Skeletal muscle satellite cell (primary cell): Measurements from ENCODE around the gene BMS1.
"Not testable (repeated sequence)": the region's sequence is repeated elsewhere in the genome, so short reads cannot be mapped to it uniquely, and the experiment has no call there.

Source experiments
- H3K27me3 ChIP-seq: 2 replicates; pipeline ENCODE4 v1.7.0; 2013; ENCODE audit warnings: low read length; ENCODE audit not compliant: control insufficient read depth, insufficient read depth
- H3K36me3 ChIP-seq: 2 replicates; pipeline ENCODE4 v1.7.0; 2013; ENCODE audit warnings: mild to moderate bottlenecking, control low read depth, low read length; ENCODE audit not compliant: insufficient read depth
- H3K4me1 ChIP-seq: 2 replicates; pipeline ENCODE4 v1.7.0; 2013; ENCODE audit warnings: low read length; ENCODE audit not compliant: control insufficient read depth, insufficient read depth
- H3K4me2 ChIP-seq: 2 replicates; pipeline ENCODE4 v1.7.0; 2013; ENCODE audit warnings: mild to moderate bottlenecking, low read length
- H3K4me3 ChIP-seq: 2 replicates; pipeline ENCODE4 v1.7.0; 2013; ENCODE audit warnings: low read length
- H3K9ac ChIP-seq: 2 replicates; pipeline ENCODE4 v1.7.0; 2013; ENCODE audit warnings: mild to moderate bottlenecking, low read depth, low read length, moderate library complexity
- H3K9me3 ChIP-seq: replicated peaks from 2 replicates; pipeline ENCODE4 v1.7.0; 2013; ENCODE audit warnings: mild to moderate bottlenecking, control low read depth, low read length

Gene BMS1

GRCh38 chr10:42869977-42870350, 87.4 kb downstream of the BMS1 start:
- H3K36me3 ChIP-seq = no peaks in the 10 kb centered on the region
- H3K4me3 ChIP-seq = no peak overlapping the region
- no peak overlapping the region for H3K9ac ChIP-seq

DNA sequence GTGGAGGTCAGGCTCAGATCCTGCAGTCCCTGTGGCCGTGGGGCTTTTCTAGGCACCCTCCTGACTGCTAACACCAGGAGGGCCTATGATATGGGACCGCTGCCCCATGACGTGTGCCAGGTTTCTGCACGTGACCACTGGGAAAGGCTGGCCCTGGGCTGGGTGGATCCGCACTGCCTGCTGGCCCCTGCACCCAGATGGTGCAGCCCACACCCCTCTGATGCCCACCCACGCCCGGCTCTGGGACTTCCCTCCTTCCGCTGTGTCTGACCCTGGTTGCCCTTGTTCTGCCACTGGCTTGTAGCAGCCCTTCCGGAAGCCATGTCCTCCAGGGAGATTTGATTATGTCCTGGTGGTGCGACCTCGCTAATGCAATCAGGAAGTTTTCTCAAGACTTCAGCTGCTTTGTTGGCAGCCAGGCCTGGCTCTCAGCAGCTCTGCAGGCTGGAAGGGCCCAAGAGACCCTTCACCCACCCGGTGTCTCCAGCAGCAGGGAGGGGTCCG, 88.6 kb downstream of the BMS1 start:
- H3K4me2 ChIP-seq, H3K36me3 ChIP-seq, H3K4me1 ChIP-seq, H3K9ac ChIP-seq, H3K4me3 ChIP-seq, H3K9me3 ChIP-seq: not testable (repeated sequence)
- peaks cover 31% of the 10 kb centered on the region for H3K27me3 ChIP-seq

More at GRCh38 chr10:42869977-42870350, 87.4 kb downstream of the BMS1 start:
- Histone ChIP-seq H3K27me3 (peaks cover 42% of the 10 kb centered on the region), H3K4me1 (peaks cover 2% of the 10 kb centered on the region), H3K4me2 (no peak overlapping the region), H3K9me3 (no peaks in the 10 kb centered on the region)

DNA sequence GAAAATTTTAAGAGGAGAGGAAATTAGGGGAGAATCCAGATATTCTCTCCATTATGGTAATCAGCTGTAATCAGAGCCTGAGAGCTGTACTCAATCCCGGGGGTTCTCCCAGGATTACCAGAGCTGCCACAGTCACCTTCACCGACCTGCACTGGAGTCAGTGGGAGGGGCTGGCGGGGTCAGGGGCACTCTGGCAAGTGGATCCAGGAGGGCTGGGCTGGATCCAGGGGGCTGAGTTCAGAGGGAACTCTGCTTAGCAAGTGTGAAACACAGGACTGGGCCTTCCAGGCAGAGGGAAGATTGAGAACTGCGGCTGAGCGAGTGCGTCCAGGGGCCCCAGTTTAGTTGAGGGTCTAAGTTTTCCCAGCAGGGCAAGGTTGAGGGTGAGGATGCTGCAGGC, 89.2 kb downstream of the BMS1 start:
- Histone ChIP-seq H3K36me3 (no peaks in the 10 kb centered on the region), H3K4me2 (no peak overlapping the region), H3K9me3 (no peaks in the 10 kb centered on the region), H3K4me3 (no peak overlapping the region), H3K4me1 (peaks cover 4% of the 10 kb centered on the region), H3K9ac (no peak overlapping the region), H3K27me3 (peaks cover 28% of the 10 kb centered on the region)

- Histone ChIP-seq H3K9me3 (no peaks in the 10 kb centered on the region), H3K27me3 (peaks cover 28% of the 10 kb centered on the region), H3K4me2 (no peak overlapping the region), H3K36me3 (no peaks in the 10 kb centered on the region), H3K4me3 (no peak overlapping the region), H3K4me1 (peaks cover 2% of the 10 kb centered on the region), H3K9ac (no peak overlapping the region)
Observed at GRCh38 chr10:42872865-42873435, 90.4 kb downstream of the BMS1 start.

DNA sequence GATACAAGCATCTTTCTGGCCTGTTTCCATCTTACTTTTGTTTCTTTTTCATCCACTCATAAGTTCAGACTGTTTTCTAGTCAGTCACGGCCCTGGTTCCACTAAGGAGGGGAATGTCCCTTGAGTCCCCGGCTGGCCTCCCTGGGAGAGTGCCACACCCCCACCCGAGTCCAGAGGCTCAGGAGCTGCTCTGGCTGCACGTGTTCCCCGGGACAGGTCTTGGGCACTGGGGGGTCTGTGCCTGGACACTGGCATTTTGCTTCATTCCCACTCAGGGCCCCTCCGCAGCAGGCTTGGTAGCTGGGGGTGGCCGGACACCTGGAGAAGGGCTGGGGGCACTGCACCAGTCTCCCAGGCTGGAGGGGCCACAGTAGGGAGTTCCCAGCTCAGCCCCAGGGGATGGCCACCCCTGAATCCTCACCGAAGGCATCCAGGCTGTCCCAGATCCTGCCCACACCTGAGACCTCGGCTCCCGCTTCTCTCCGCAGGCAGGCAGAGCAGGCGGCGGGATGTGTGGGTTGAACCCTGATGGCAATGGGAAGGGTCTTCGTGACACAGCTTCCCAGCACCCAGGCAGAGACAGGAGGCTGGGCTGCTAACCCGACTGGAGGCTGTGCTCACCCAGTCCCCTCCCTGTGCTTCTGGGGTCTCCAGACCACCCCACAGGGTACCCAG, 92.3 kb downstream of the BMS1 start:
- Histone ChIP-seq H3K9ac (no peak overlapping the region), H3K4me3 (no peak overlapping the region), H3K36me3 (no peaks in the 10 kb centered on the region), H3K27me3 (peaks cover 25% of the 10 kb centered on the region), H3K9me3 (no peaks in the 10 kb centered on the region), H3K4me1 (peaks cover 2% of the 10 kb centered on the region), H3K4me2 (no peak overlapping the region)

GRCh38 chr10:42875388-42875755, 92.8 kb downstream of the BMS1 start:
- Histone ChIP-seq H3K4me3 (no peak overlapping the region), H3K36me3 (no peaks in the 10 kb centered on the region), H3K9ac (no peak overlapping the region), H3K9me3 (no peaks in the 10 kb centered on the region), H3K4me2 (no peak overlapping the region), H3K27me3 (peaks cover 20% of the 10 kb centered on the region), H3K4me1 (peaks cover 2% of the 10 kb centered on the region)

DNA sequence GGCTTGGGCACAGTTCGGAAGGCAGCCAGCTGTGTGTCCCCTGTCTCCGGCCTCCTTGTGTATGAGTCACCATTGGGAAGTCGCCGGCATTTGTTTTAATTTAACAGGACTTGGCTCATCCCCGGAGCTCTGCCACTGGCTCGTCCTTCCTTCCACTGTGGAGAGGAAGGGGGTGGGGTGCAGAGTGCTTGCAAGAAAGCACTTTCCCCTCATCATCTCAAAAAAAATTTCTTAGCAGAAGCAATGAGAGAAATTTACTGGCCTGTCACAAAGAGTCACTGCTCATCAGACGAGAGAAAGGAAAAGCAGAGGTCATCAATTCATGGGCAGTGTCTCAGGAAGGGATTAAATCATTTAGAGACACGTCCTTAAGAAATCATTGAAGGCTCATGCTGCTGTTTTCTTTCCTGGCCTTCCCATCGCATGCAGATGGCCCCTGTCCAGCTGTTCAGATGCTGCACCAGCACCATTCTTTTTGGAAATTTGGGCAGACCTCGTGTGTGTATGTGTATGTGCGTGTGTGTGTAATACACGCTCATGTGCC, 93.3 kb downstream of the BMS1 start:
- H3K27me3 ChIP-seq = peaks cover 15% of the 10 kb centered on the region

DNA sequence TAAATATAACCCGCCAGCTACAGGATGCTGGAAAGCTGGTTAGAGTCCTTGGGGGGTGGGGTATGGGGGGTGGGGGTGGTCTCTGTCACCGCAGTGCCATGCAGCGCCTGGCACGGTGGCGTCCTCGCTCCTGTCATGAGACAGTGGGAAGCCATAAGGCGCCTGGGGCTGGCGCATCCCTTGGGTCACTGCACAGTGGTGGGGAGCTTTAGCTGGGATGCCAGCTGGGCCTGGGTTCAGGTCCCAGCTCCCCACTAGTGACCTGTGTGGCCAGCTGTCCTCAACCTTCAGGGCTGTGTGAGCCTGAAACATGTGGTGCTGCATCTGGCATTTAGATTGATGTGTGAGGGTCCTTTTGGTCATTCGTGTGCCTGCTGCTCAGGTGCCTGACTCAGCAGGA, 93.9 kb downstream of the BMS1 start:
- Histone ChIP-seq H3K9me3 (no peaks in the 10 kb centered on the region), H3K4me2 (no peak overlapping the region), H3K27me3 (peaks cover 14% of the 10 kb centered on the region), H3K4me3 (no peak overlapping the region), H3K9ac (no peak overlapping the region), H3K4me1 (peaks cover 2% of the 10 kb centered on the region), H3K36me3 (no peaks in the 10 kb centered on the region)

More for the DNA sequence above, 93.3 kb downstream of the BMS1 start:
- no peak overlapping the region for H3K9ac ChIP-seq
- no peak overlapping the region for H3K4me2 ChIP-seq
- no peaks in the 10 kb centered on the region for H3K36me3 ChIP-seq
- no peaks in the 10 kb centered on the region for H3K9me3 ChIP-seq
- no peak overlapping the region for H3K4me3 ChIP-seq
- peaks cover 2% of the 10 kb centered on the region for H3K4me1 ChIP-seq

- peaks cover 12% of the 10 kb centered on the region for H3K27me3 ChIP-seq
- no peak overlapping the region for H3K4me3 ChIP-seq
- H3K36me3 ChIP-seq = no peaks in the 10 kb centered on the region
- no peak overlapping the region for H3K4me2 ChIP-seq
- peaks cover 2% of the 10 kb centered on the region for H3K4me1 ChIP-seq
- no peak overlapping the region for H3K9ac ChIP-seq
- H3K9me3 ChIP-seq = no peaks in the 10 kb centered on the region
Observed at GRCh38 chr10:42876945-42877344, 94.3 kb downstream of the BMS1 start.

- Histone ChIP-seq H3K27me3 (peaks cover 9% of the 10 kb centered on the region), H3K4me3 (no peak overlapping the region), H3K36me3 (no peaks in the 10 kb centered on the region), H3K4me2 (no peak overlapping the region), H3K9me3 (no peaks in the 10 kb centered on the region), H3K9ac (no peak overlapping the region), H3K4me1 (peaks cover 2% of the 10 kb centered on the region)
Observed at GRCh38 chr10:42877496-42878030, 95.0 kb downstream of the BMS1 start.

DNA sequence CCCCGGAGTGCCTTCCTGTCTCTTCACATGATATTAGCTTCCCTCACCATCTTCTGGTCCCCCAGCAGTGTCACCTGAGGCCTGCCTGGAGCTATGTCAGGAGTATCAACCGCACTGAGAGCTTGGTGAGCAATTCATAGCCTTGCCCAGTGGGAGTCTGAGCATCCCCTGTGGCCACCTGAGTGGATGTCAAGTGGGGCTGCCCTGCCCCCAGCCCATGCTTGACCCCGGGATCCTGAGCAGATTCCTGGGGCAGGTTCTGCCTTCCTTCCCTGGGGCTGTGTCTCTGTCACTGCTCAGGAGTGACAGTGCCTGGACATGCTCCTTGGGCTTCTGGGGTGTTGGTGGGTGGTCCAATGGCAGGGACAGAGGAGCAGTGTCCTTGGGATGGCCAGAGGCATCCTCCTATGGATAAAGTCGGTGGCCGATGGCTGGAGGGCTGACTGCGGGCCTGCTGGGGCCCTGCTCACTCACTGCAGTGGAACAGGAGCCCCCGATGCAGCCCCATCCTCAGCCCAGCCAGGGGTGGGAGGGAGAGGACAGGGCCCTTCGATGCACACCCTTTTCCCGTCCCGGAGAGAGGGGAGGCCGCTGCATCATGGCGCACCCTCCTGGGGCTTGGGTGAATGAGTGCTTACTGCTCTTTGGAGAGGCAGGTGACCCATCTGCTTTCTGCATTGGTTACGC, 95.7 kb downstream of the BMS1 start:
- Histone ChIP-seq H3K4me2 (no peak overlapping the region), H3K4me3 (no peak overlapping the region), H3K9me3 (no peaks in the 10 kb centered on the region), H3K4me1 (peaks cover 2% of the 10 kb centered on the region), H3K27me3 (peaks cover 8% of the 10 kb centered on the region), H3K9ac (no peak overlapping the region), H3K36me3 (no peaks in the 10 kb centered on the region)
